Brain microvascular endothelial cell (primary cell): Measurements from ENCODE around the gene NDC80.
"Not testable (repeated sequence)": the region's sequence is repeated elsewhere in the genome, so short reads cannot be mapped to it uniquely, and the experiment has no call there.

Experiments
- DNase-seq: peaks from one replicate; pipeline ENCODE4 v3.0.0-alpha.2; 2020
- H3K27ac ChIP-seq: fragments of 250-450 bp; sonication (Bioruptor Pico); 2 replicates; pipeline ENCODE4 v1.5.1; 2020; ENCODE audit warnings: mild to moderate bottlenecking, moderate library complexity
- H3K27me3 ChIP-seq: fragments of 250-450 bp; sonication (Bioruptor Pico); replicated peaks from 2 replicates; pipeline ENCODE4 v1.5.1; 2020; ENCODE audit warnings: mild to moderate bottlenecking
- H3K36me3 ChIP-seq: fragments of 250-450 bp; sonication (Bioruptor Pico); replicated peaks from 2 replicates; pipeline ENCODE4 v1.5.1; 2020; ENCODE audit warnings: mild to moderate bottlenecking
- H3K4me3 ChIP-seq: 2 replicates; pipeline ENCODE4 v1.5.1; 2011; ENCODE audit warnings: low read depth, mild to moderate bottlenecking, control low read depth, low read length, moderate library complexity
- CTCF ChIP-seq: IDR thresholded peaks from 2 replicates; pipeline ENCODE4 v1.5.1; 2011; ENCODE audit warnings: low read depth, mild to moderate bottlenecking, moderate library complexity, low read length, control low read depth, inconsistent platforms; ENCODE audit errors: missing control alignments
- in situ Hi-C: cut with HindIII; loops from 2 replicates; pipeline ENCODE4 v1.10.0; 2017; ENCODE audit warnings: low sequenced_read_pairs, low pct_ligation_motif_present

NDC80 gene

GRCh38 chr18:2571200-2572170 is at the start of gene NDC80, which contains the start of gene METTL4:
Gene NDC80, plus strand, starts transcription at chr18:2571557. Its CDS starts 1,429 bp downstream, at chr18:2572986.
Gene METTL4, minus strand, starts transcription at chr18:2571505. Its CDS starts 4,289 bp downstream, at chr18:2567216.
- H3K27me3 ChIP-seq = no peaks in the 10 kb centered on the region
- H3K4me3 ChIP-seq = peak within 1 kb of the TSS; percentile 87
- TF ChIP-seq CTCF = no peak
- peak; percentile 79 for DNase-seq
- in situ Hi-C loops = no loop called here
- no peaks in the 10 kb centered on the region for H3K36me3 ChIP-seq
- H3K27ac ChIP-seq = peak within 1 kb of the TSS; percentile 99

- no peak overlapping the region for H3K27ac ChIP-seq
- no peaks in the 10 kb centered on the region for H3K27me3 ChIP-seq
- in situ Hi-C loops = loop anchor here (25.0 kb wide), 2 partner anchors 135 to 410 kb away; no protein-coding TSS in a partner anchor
- H3K4me3 ChIP-seq = no peak overlapping the region
- no peak for TF ChIP-seq CTCF
- DNase-seq = no peak
- H3K36me3 ChIP-seq = no peaks in the 10 kb centered on the region
Measured at GRCh38 chr18:2522112-2522511, 49.2 kb upstream of the NDC80 start.

GRCh38 chr18:2524794-2525198 is 46.6 kb upstream of the NDC80 start:
- not testable (repeated sequence) for H3K27me3 ChIP-seq, H3K36me3 ChIP-seq, H3K27ac ChIP-seq, H3K4me3 ChIP-seq, DNase-seq
- in situ Hi-C loops = loop anchor here (25.0 kb wide), 2 partner anchors 137 to 412 kb away; no protein-coding TSS in a partner anchor

- Histone ChIP-seq H3K27ac (no peak overlapping the region), H3K4me3 (no peak overlapping the region), H3K27me3 (no peaks in the 10 kb centered on the region), H3K36me3 (no peaks in the 10 kb centered on the region)
- DNase-seq = no peak
- TF ChIP-seq CTCF = no peak
- in situ Hi-C loops = no loop called here
Measured at GRCh38 chr18:2526329-2526728, 45.0 kb upstream of the NDC80 start.

GRCh38 chr18:2529154-2529553 is 42.2 kb upstream of the NDC80 start:
- Histone ChIP-seq H3K4me3 (no peak overlapping the region), H3K27ac (peak overlapping the region; percentile 62), H3K36me3 (no peaks in the 10 kb centered on the region), H3K27me3 (no peaks in the 10 kb centered on the region)
- in situ Hi-C loops = no loop called here
- DNase-seq = peak; percentile 92
- TF ChIP-seq CTCF = no peak

GRCh38 chr18:2531751-2532150 is 39.6 kb upstream of the NDC80 start:
- DNase-seq = no peak
- in situ Hi-C loops = no loop called here
- no peaks in the 10 kb centered on the region for H3K27me3 ChIP-seq
- H3K36me3 ChIP-seq = no peaks in the 10 kb centered on the region
- H3K27ac ChIP-seq = no peak overlapping the region
- H3K4me3 ChIP-seq = no peak overlapping the region
- TF ChIP-seq CTCF = no peak
